CD4-positive, alpha-beta T cell treated with Interleukin-10 for 1 hour (primary cell): Measurements from ENCODE around the gene OTUD7B.

Experiments used
- DNase-seq: peaks from one replicate; pipeline ENCODE4 v3.0.0-alpha.2; 2020

Gene OTUD7B

GRCh38 chr1:149915429-149916192, 94.9 kb downstream of the OTUD7B start:
- no peak for DNase-seq

GRCh38 chr1:149914545-149914944, 96.0 kb downstream of the OTUD7B start:
- DNase-seq: no peak

- no peak for DNase-seq
Measured at GRCh38 chr1:149906570-149907075, 103.9 kb downstream of the OTUD7B start.

- no peak for DNase-seq
Measured at GRCh38 chr1:149903836-149904491, 106.6 kb downstream of the OTUD7B start.

- peak; percentile 84 for DNase-seq
Measured at GRCh38 chr1:149899460-149900284, 110.9 kb downstream of the OTUD7B start, which contains the start of gene BOLA1. BOLA1 (plus strand) TSS chr1:149899568; CDS start chr1:149900060, 492 bp downstream.

GRCh38 chr1:149896575-149896974, 114.0 kb downstream of the OTUD7B start:
- no peak for DNase-seq

GRCh38 chr1:149888999-149889289, 121.6 kb downstream of the OTUD7B start:
- no peak for DNase-seq

- DNase-seq: peak; percentile 87
Measured at GRCh38 chr1:149888247-149888998, 122.1 kb downstream of the OTUD7B start.
